Measurements from ENCODE around the gene SLC51B.

DNA sequence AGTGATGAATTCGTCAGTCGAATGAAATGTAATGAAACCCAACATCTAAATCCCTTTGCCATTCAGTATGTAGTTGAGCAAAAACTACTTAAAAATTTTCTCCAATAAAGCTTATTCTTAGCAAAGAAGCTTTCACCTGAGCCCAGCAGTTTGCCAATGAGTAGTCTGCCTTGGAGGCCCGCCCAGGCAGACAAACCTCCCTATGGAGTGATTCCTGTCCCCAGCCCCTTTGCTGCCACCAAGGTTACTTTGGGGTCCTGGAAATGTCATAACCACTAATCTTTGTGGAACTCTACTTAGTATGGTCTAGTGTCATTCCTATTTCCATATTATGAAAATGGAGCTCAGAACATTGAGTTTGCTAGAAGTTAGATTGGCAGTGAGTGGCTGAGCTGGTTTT is 57.7 kb downstream of the SLC51B start:
- no peak for TF ChIP-seq POLR2A (IDR thresholded peaks at IDR 0.05; ENCODE audit: low read depth, low read length)
- TF ChIP-seq POLR2AphosphoS5 (IDR thresholded peaks at IDR 0.05; ENCODE audit: low read depth, low read length), result no peak
- TF ChIP-seq TAF1 (IDR thresholded peaks at IDR 0.05; ENCODE audit: low read depth, low read length), result no peak
- TF ChIP-seq PAX5 (IDR thresholded peaks at IDR 0.05; ENCODE audit: insufficient read depth, low read length, severe bottlenecking), result no peak

Measured in GM12891 (cell line).